Ishikawa (cell line): ENCODE measurements around the gene FARS2.
A peak's percentile ranks its signal among the peaks of the same experiment; 100 is the strongest.

Source experiments
- CEBPB ChIP-seq: IDR thresholded peaks from 2 replicates; pipeline ENCODE4 v1.6.1; 2012
- CREB1 ChIP-seq: IDR thresholded peaks from 2 replicates; pipeline ENCODE4 v1.6.1; 2012; ENCODE audit warnings: low read depth
- EGR1 ChIP-seq: IDR thresholded peaks from 2 replicates; pipeline ENCODE4 v1.6.1; 2012
- EP300 ChIP-seq: IDR thresholded peaks from 2 replicates; pipeline ENCODE4 v1.6.1; 2012; ENCODE audit warnings: borderline replicate concordance
- FOXM1 ChIP-seq: IDR thresholded peaks from 2 replicates; pipeline ENCODE4 v1.6.1; 2012; ENCODE audit warnings: low read depth, borderline replicate concordance
- NFIC ChIP-seq: IDR thresholded peaks from 2 replicates; pipeline ENCODE4 v1.6.1; 2012
- RAD21 ChIP-seq: IDR thresholded peaks from 2 replicates; pipeline ENCODE4 v1.6.1; 2012; ENCODE audit warnings: low read depth
- TAF1 ChIP-seq: IDR thresholded peaks from 2 replicates; pipeline ENCODE4 v1.6.1; 2012; ENCODE audit warnings: low read depth, mild to moderate bottlenecking
- TCF12 ChIP-seq: IDR thresholded peaks from 2 replicates; pipeline ENCODE4 v1.6.1; 2012; ENCODE audit warnings: low read depth
- TEAD4 ChIP-seq: IDR thresholded peaks from 2 replicates; pipeline ENCODE4 v1.6.1; 2012
- YY1 ChIP-seq: IDR thresholded peaks from 2 replicates; pipeline ENCODE4 v1.6.1; 2012; ENCODE audit warnings: low read depth
- ZBTB7A ChIP-seq: IDR thresholded peaks from 2 replicates; pipeline ENCODE4 v1.6.1; 2012; ENCODE audit warnings: low read depth
- TF ChIP-seq, protein P1 (sequence below): IDR thresholded peaks from 2 replicates; pipeline ENCODE4 v1.6.1; 2012
- TF ChIP-seq, protein P2 (sequence below): IDR thresholded peaks from 2 replicates; pipeline ENCODE4 v1.6.1; 2012
- TF ChIP-seq, protein P3 (sequence below): IDR thresholded peaks from 2 replicates; pipeline ENCODE4 v1.6.1; 2012; ENCODE audit warnings: low read depth, mild to moderate bottlenecking

Gene FARS2

GRCh38 chr6:5341845-5342244 lies 80.5 kb downstream of the FARS2 start:
- TF ChIP-seq EGR1 (no peak), CREB1 (no peak), CEBPB (no peak)
- TF ChIP-seq, protein P1, sequence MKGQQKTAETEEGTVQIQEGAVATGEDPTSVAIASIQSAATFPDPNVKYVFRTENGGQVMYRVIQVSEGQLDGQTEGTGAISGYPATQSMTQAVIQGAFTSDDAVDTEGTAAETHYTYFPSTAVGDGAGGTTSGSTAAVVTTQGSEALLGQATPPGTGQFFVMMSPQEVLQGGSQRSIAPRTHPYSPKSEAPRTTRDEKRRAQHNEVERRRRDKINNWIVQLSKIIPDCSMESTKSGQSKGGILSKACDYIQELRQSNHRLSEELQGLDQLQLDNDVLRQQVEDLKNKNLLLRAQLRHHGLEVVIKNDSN, result no peak

GRCh38 chr6:5343998-5344397 lies 82.7 kb downstream of the FARS2 start:
- TF ChIP-seq ZBTB7A (no peak), YY1 (no peak), FOXM1 (no peak), NFIC (no peak), EGR1 (no peak), EP300 (no peak), CREB1 (no peak), TEAD4 (no peak), RAD21 (no peak), CEBPB (no peak), TCF12 (no peak), TAF1 (no peak)
- TF ChIP-seq, protein P1, result no peak
- TF ChIP-seq, protein P2, sequence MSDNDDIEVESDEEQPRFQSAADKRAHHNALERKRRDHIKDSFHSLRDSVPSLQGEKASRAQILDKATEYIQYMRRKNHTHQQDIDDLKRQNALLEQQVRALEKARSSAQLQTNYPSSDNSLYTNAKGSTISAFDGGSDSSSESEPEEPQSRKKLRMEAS, result no peak
- TF ChIP-seq, protein P3, sequence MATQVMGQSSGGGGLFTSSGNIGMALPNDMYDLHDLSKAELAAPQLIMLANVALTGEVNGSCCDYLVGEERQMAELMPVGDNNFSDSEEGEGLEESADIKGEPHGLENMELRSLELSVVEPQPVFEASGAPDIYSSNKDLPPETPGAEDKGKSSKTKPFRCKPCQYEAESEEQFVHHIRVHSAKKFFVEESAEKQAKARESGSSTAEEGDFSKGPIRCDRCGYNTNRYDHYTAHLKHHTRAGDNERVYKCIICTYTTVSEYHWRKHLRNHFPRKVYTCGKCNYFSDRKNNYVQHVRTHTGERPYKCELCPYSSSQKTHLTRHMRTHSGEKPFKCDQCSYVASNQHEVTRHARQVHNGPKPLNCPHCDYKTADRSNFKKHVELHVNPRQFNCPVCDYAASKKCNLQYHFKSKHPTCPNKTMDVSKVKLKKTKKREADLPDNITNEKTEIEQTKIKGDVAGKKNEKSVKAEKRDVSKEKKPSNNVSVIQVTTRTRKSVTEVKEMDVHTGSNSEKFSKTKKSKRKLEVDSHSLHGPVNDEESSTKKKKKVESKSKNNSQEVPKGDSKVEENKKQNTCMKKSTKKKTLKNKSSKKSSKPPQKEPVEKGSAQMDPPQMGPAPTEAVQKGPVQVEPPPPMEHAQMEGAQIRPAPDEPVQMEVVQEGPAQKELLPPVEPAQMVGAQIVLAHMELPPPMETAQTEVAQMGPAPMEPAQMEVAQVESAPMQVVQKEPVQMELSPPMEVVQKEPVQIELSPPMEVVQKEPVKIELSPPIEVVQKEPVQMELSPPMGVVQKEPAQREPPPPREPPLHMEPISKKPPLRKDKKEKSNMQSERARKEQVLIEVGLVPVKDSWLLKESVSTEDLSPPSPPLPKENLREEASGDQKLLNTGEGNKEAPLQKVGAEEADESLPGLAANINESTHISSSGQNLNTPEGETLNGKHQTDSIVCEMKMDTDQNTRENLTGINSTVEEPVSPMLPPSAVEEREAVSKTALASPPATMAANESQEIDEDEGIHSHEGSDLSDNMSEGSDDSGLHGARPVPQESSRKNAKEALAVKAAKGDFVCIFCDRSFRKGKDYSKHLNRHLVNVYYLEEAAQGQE, result no peak

- TF ChIP-seq CREB1, result no peak
Observed at GRCh38 chr6:5345324-5345723, 84.0 kb downstream of the FARS2 start.

DNA sequence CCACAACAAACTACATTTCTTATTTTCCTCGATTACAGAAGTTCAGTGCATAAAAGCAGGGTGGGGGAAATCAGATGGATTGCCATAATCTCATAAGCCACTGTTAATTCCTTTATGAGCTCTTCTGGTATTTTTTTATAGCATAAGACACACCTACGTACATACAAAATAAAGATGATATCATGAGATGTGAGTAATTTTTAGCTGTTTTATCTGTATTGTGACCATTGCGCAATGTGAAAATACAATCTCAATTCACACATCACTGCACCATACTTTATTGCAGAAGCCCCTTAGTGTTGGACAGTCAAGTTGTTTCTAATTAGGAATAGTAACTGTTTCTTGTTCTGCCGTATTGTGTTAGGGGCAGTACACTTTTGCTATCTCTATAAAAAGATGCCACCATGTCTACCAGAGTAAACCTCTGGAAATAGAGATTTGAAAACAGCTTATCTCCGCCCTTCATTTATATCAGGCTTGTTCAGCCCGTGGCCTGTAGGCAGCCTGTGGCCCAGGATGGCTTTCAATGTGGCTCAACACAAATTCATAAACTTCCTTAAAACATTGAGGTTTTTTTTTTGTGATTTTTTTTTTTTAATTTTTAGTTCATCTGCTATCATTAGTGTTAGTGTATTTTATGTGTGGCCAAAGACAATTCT lies 90.4 kb downstream of the FARS2 start:
- TF ChIP-seq CEBPB (peak; percentile 67), TCF12 (no peak), NFIC (no peak), TEAD4 (no peak)

GRCh38 chr6:5353971-5354370 lies 92.7 kb downstream of the FARS2 start:
- TF ChIP-seq TCF12 (no peak), TEAD4 (no peak), TAF1 (no peak), FOXM1 (no peak), CEBPB (no peak)
- TF ChIP-seq, protein P3, result no peak

DNA sequence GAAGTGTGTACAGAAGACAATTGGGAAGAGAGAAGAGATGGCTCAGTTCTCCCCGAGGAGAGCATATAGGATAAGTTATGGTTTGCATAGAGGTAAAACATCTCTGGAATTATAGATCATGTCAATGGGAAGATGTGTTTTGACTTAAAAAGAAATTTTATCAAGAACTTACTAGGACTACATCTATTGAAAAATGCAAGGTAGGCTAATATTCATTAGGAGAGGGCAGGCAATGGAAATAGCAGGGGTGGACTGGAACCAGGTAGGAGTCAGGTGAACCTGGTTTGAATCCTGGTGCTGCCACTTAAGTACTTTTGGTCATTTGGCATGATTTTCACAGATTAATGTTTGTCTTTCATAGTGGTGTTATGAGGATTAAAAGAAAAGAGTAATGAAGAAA lies 96.2 kb downstream of the FARS2 start:
- TF ChIP-seq CREB1 (no peak), ZBTB7A (no peak), NFIC (no peak), RAD21 (no peak), TAF1 (no peak), TEAD4 (no peak), TCF12 (no peak), EGR1 (no peak), YY1 (no peak), FOXM1 (no peak), CEBPB (no peak)
- TF ChIP-seq, protein P1, result no peak
- TF ChIP-seq, protein P2, result no peak

DNA sequence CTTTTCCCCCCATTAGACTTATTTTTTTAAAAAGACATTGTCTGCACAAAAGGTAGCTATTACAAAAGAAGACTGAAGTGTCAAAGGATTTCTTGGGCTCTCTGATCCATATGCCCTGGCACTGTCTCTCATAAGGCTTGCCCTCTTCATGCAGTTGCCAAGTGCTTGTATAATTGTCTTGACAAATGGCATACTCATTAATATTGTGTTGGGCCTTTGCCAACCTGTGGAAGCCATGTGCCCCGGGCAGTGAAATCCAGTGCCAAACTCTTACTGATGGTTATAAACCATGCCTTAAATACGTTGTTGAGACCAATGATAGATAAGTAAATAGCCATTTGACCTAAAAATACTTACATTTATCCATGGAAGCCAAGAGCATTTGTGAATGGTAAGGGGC lies 98.1 kb downstream of the FARS2 start:
- TF ChIP-seq ZBTB7A (no peak), NFIC (peak; percentile 50; the same call in 1 of the 2 replicates)
